Memory B cell (primary cell): Measurements from ENCODE around the gene PPY.
"Not testable (repeated sequence)": the region's sequence is repeated elsewhere in the genome, so short reads cannot be mapped to it uniquely, and the experiment has no call there.

Experiments used
- ATAC-seq: fragments of 150-1000 bp; cut with Tn5 transposase; 2 replicates; pipeline ENCODE4 v1.10.0; 2021; ENCODE audit warnings: low read depth, mild to moderate bottlenecking, moderate library complexity
- DNase-seq, 2 donors: peaks; one replicate each; pipeline ENCODE4 v3.0.0; 2022; ENCODE audit warnings: low spot score in 2 of 2
- H3K27ac Mint-ChIP-seq: one replicate; pipeline ENCODE4 v1.8.0; 2022; ENCODE audit warnings: mild to moderate bottlenecking, moderate library complexity, mixed read lengths
- H3K27me3 Mint-ChIP-seq: one replicate; pipeline ENCODE4 v1.8.0; 2022; ENCODE audit warnings: mixed read lengths
- H3K36me3 Mint-ChIP-seq: one replicate; pipeline ENCODE4 v1.8.0; 2022; ENCODE audit warnings: mild to moderate bottlenecking, mixed read lengths
- H3K4me1 Mint-ChIP-seq: one replicate; pipeline ENCODE4 v1.8.0; 2022; ENCODE audit warnings: mixed read lengths
- H3K4me3 Mint-ChIP-seq: one replicate; pipeline ENCODE4 v1.8.0; 2022; ENCODE audit warnings: mild to moderate bottlenecking, moderate library complexity, mixed read lengths
- H3K9me3 Mint-ChIP-seq: one replicate; pipeline ENCODE4 v1.8.0; 2022; ENCODE audit warnings: mixed read lengths

The PPY gene

GRCh38 chr17:43952351-43952723 is 10.1 kb upstream of the PPY start:
- Mint-ChIP-seq H3K27ac (no peak overlapping the region), H3K36me3 (no peaks in the 10 kb centered on the region), H3K4me3 (peak overlapping the region; percentile 15), H3K9me3 (no peaks in the 10 kb centered on the region), H3K4me1 (peaks cover 7% of the 10 kb centered on the region), H3K27me3 (peaks cover 36% of the 10 kb centered on the region)
- ATAC-seq (no peak), DNase-seq (no peak)

DNA sequence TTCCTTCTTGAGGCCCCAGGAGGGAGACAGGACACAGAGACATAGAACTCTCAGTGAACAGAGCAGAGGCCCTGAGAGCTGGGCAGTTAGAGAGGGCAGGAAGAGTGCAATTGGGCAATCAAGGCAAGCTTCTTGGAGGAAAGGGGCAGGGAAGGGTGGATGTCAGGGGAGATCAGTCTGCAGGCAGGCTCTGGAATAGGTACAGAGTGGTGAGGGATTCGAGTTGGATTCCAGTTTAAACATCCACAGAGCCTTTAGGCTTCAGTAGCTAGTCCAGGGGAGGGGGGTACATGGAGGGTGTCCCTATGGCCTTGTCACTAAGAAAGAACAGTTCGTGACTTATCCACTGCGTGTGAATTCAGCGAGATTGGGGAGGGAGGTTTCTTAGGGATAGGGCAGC is 9.5 kb upstream of the PPY start:
- Mint-ChIP-seq H3K27ac (no peak overlapping the region), H3K4me1 (peaks cover 7% of the 10 kb centered on the region), H3K4me3 (no peak overlapping the region), H3K36me3 (no peaks in the 10 kb centered on the region), H3K9me3 (no peaks in the 10 kb centered on the region), H3K27me3 (peaks cover 35% of the 10 kb centered on the region)
- no peak for DNase-seq
- no peak for ATAC-seq

DNA sequence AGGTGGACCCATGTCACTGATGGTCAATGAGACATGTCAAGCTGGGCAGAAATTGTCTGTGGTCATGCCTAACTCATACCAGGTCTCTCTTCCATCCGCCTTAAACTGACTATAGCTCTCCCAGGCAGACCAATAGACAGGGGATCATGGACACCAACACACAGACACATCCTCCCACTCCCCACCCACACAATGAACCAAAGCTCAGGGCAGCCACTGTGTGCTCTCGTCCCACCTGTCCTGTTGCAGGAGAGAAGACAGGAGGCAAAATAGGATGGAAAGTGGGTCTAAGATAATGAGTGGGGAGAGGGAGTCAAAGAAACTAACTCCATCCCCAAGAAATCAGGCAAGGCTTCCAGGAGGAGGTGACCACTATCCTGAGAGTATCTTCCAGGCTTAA is 8.3 kb upstream of the PPY start:
- peaks cover 7% of the 10 kb centered on the region for H3K4me1 Mint-ChIP-seq
- H3K4me3 Mint-ChIP-seq: no peak overlapping the region
- no peaks in the 10 kb centered on the region for H3K36me3 Mint-ChIP-seq
- H3K9me3 Mint-ChIP-seq: no peaks in the 10 kb centered on the region
- ATAC-seq (no peak), DNase-seq (no peak)
- no peak overlapping the region for H3K27ac Mint-ChIP-seq
- peaks cover 35% of the 10 kb centered on the region for H3K27me3 Mint-ChIP-seq

- Mint-ChIP-seq H3K9me3 (no peaks in the 10 kb centered on the region), H3K4me1 (peaks cover 7% of the 10 kb centered on the region), H3K27me3 (peaks cover 31% of the 10 kb centered on the region), H3K36me3 (no peaks in the 10 kb centered on the region), H3K4me3 (no peak overlapping the region), H3K27ac (no peak overlapping the region)
- ATAC-seq (no peak), DNase-seq (no peak)
Measured at GRCh38 chr17:43949781-43950180, 7.5 kb upstream of the PPY start.

GRCh38 chr17:43946781-43947180 is 4.5 kb upstream of the PPY start:
- H3K27ac Mint-ChIP-seq: no peak overlapping the region
- H3K4me3 Mint-ChIP-seq: no peak overlapping the region
- ATAC-seq (no peak), DNase-seq (no peak)
- H3K9me3 Mint-ChIP-seq: no peaks in the 10 kb centered on the region
- H3K36me3 Mint-ChIP-seq: no peaks in the 10 kb centered on the region
- no peaks in the 10 kb centered on the region for H3K4me1 Mint-ChIP-seq
- H3K27me3 Mint-ChIP-seq: peaks cover 12% of the 10 kb centered on the region

GRCh38 chr17:43945074-43945829 is 3.0 kb upstream of the PPY start:
- Mint-ChIP-seq H3K9me3 (no peaks in the 10 kb centered on the region), H3K4me3 (no peak overlapping the region), H3K36me3 (no peaks in the 10 kb centered on the region), H3K27ac (no peak overlapping the region), H3K27me3 (peaks cover 7% of the 10 kb centered on the region), H3K4me1 (no peaks in the 10 kb centered on the region)
- DNase-seq: no peak
- no peak for ATAC-seq

GRCh38 chr17:43940630-43941029 is 1.6 kb downstream of the PPY start:
- Mint-ChIP-seq H3K27me3 (peaks cover 7% of the 10 kb centered on the region), H3K36me3 (no peaks in the 10 kb centered on the region), H3K27ac (no peak overlapping the region), H3K9me3 (no peaks in the 10 kb centered on the region), H3K4me3 (no peak overlapping the region), H3K4me1 (peaks cover 11% of the 10 kb centered on the region)
- ATAC-seq: no peak
- no peak for DNase-seq

GRCh38 chr17:43939886-43940285 is 2.4 kb downstream of the PPY start:
- H3K4me1 Mint-ChIP-seq: peaks cover 11% of the 10 kb centered on the region
- no peak for DNase-seq
- H3K36me3 Mint-ChIP-seq: no peaks in the 10 kb centered on the region
- no peak overlapping the region for H3K4me3 Mint-ChIP-seq
- peaks cover 7% of the 10 kb centered on the region for H3K27me3 Mint-ChIP-seq
- H3K9me3 Mint-ChIP-seq: no peaks in the 10 kb centered on the region
- no peak for ATAC-seq
- H3K27ac Mint-ChIP-seq: no peak overlapping the region

DNA sequence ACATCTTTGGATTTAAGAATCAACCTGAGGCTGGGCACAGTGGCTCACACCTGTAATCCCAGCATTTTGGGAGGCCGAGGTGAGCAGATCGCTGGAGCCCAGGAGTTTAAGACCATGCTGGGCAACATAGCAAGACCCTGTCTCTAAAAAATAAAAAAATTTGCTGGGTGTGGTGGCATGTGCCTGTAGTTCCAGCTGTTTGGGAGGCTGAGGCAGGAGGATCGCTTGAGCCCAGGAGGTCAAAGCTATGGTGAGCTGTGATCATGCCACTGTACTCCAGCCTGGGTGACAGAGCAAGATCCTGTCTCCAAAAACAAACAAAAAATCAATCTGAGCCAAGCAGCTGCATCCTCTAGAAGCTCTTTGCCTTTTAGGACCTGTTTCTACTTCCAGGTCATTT is 2.8 kb downstream of the PPY start:
- H3K27me3 Mint-ChIP-seq, H3K4me3 Mint-ChIP-seq, DNase-seq, ATAC-seq, H3K9me3 Mint-ChIP-seq, H3K27ac Mint-ChIP-seq, H3K36me3 Mint-ChIP-seq: not testable (repeated sequence)
- peaks cover 11% of the 10 kb centered on the region for H3K4me1 Mint-ChIP-seq

- H3K27ac Mint-ChIP-seq: no peak overlapping the region
- H3K4me1 Mint-ChIP-seq: peaks cover 11% of the 10 kb centered on the region
- no peaks in the 10 kb centered on the region for H3K9me3 Mint-ChIP-seq
- H3K4me3 Mint-ChIP-seq: no peak overlapping the region
- DNase-seq (no peak), ATAC-seq (no peak)
- no peaks in the 10 kb centered on the region for H3K36me3 Mint-ChIP-seq
- H3K27me3 Mint-ChIP-seq: peaks cover 8% of the 10 kb centered on the region
Measured at GRCh38 chr17:43938838-43939182, 3.5 kb downstream of the PPY start.

DNA sequence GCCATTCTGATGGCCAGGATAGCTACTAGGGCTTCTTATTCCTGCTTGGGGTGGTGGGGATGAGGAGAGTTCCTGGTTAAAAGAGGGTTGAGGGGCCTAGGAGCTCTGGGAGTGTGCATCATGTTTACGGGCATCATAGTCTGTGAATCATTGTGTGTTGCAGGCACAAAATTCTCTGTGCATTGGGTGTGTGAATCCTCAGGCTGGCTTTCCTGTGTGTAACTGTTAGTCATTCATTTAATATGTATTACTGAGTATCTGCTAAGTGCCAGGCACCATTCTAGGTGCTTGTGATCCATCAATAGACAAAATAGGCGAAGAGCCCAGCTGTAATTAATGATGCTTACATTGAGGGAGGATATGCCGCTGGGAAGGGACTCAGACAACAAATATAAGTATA is 5.8 kb downstream of the PPY start:
- no peak overlapping the region for H3K4me3 Mint-ChIP-seq
- no peaks in the 10 kb centered on the region for H3K9me3 Mint-ChIP-seq
- no peaks in the 10 kb centered on the region for H3K36me3 Mint-ChIP-seq
- H3K27me3 Mint-ChIP-seq: peaks cover 14% of the 10 kb centered on the region
- no peak overlapping the region for H3K27ac Mint-ChIP-seq
- no peak for ATAC-seq
- peaks cover 11% of the 10 kb centered on the region for H3K4me1 Mint-ChIP-seq
- no peak for DNase-seq

DNA sequence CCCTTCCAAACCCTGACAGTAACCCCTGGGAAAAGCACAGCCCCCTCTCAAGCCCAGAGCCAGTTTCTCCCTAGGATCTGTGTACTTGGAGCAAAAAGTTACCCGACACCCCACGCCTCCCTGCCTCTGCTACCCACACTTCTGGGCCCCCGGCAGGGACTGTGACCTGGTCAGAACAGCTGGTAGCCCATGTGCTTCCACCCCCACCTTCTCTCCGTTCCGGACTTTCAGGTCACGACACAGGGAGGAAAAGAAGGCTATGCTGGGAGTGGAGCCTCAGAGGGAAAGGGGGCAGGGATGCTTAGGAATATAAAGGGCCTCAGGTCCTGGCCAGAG is 6.4 kb downstream of the PPY start:
- peaks cover 11% of the 10 kb centered on the region for H3K4me1 Mint-ChIP-seq
- no peaks in the 10 kb centered on the region for H3K36me3 Mint-ChIP-seq
- no peaks in the 10 kb centered on the region for H3K9me3 Mint-ChIP-seq
- DNase-seq (no peak), ATAC-seq (no peak)
- H3K27ac Mint-ChIP-seq: no peak overlapping the region
- peaks cover 14% of the 10 kb centered on the region for H3K27me3 Mint-ChIP-seq
- H3K4me3 Mint-ChIP-seq: no peak overlapping the region

DNA sequence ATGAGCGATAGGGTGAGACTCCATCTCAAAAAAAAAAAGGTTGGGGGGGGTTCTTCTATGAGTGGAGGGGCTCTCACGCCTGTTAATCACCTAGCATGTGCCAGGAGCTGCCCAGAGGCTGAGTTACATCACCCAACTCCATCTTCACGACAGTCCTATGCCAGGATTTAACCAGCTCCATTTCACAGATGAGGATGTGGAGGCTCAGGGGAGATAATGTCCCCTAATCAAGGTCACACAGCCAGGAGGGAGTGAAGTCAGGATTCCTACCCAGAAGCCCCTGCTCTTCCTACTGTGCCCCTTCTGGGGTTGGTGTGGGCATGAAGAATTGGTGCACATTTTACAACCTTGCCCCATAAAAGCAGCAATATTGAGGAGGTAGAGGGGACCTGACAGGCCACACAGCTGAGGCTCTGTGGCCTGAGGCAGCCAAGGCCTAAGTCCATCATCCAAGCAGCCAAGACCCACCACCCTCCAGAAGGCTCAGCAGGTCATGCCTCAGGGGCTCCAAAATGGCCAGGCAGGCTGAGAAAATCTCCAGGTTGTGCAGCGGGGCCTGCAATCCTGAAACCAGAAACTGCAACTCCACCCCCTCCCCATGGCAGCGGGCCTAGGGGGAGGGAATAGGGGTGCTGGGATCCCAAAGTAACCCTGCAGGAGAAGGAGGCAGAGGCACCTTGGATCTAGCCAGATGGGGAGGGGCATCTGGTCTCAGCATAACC is 6.9 kb downstream of the PPY start:
- Mint-ChIP-seq H3K36me3 (no peaks in the 10 kb centered on the region), H3K9me3 (no peaks in the 10 kb centered on the region), H3K4me1 (peaks cover 11% of the 10 kb centered on the region), H3K27ac (no peak overlapping the region), H3K27me3 (peaks cover 12% of the 10 kb centered on the region), H3K4me3 (no peak overlapping the region)
- DNase-seq (no peak), ATAC-seq (no peak)

DNA sequence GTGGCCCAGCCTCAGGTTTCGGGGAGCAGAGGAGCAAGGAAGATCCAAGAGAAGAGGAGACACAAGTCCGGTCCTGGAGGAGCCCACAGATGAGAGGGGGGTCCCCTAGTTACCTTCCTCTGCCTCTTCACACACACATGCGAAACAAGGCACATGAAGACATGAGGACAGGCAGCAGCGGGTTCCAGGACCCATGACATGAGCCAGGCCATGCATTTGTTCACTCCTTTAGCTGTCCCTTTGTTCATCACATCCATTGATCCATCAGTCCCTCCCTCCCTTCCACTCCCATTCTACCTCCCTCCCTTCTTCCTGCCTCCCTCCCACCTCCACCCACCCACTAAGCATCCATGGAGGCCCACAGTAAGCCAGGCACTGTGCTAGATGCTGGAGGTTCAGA is 9.4 kb downstream of the PPY start:
- no peak overlapping the region for H3K4me3 Mint-ChIP-seq
- no peak overlapping the region for H3K27ac Mint-ChIP-seq
- ATAC-seq: no peak
- DNase-seq: no peak
- H3K4me1 Mint-ChIP-seq: peaks cover 8% of the 10 kb centered on the region
- no peaks in the 10 kb centered on the region for H3K36me3 Mint-ChIP-seq
- peaks cover 17% of the 10 kb centered on the region for H3K27me3 Mint-ChIP-seq
- H3K9me3 Mint-ChIP-seq: no peaks in the 10 kb centered on the region

DNA sequence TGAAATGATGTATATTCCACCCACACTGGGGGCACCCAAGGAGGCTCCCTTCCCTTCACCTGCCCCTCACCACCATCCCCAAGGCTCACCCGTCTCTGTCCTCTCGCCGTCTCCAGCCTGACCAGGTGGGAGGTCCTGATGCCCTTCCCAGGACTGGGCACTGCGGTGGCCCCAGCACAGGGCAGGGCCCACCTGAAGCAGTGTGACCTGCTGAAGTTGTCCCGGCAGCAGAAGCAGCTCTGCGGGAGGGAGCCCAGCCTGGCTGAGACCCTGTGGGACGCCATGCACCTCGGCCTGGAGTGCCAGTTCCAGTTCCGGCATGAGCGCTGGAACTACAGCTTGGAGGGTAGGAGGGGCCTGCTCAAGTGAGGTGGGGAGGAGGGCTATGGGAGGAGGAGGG is 9.9 kb downstream of the PPY start:
- DNase-seq (no peak), ATAC-seq (no peak)
- Mint-ChIP-seq H3K9me3 (no peaks in the 10 kb centered on the region), H3K4me3 (no peak overlapping the region), H3K27ac (no peak overlapping the region), H3K36me3 (no peaks in the 10 kb centered on the region), H3K27me3 (peaks cover 20% of the 10 kb centered on the region), H3K4me1 (peaks cover 8% of the 10 kb centered on the region)
